Coronary artery (tissue), 2 donors: ENCODE data around the gene TIMM13.

ENCODE experiments used
- DNase-seq: peaks from one replicate; pipeline ENCODE4 v3.0.0-alpha.2; 2017; ENCODE audit warnings: low spot score
- H3K27ac ChIP-seq, 2 donors: fragments of 200-600 bp; sonication (generic); one replicate each; pipeline ENCODE4 v1.5.1; 2016 to 2019
- H3K4me3 ChIP-seq: fragments of 200-600 bp; sonication (generic); 2 replicates; pipeline ENCODE4 v1.5.1; 2016; ENCODE audit warnings: mild to moderate bottlenecking, moderate library complexity
- TF ChIP-seq, protein P1 (sequence below): fragments of 200-600 bp; sonication (generic); IDR thresholded peaks from one replicate; pipeline ENCODE4 v1.5.1; 2019; ENCODE audit warnings: antibody characterized with exemption

The TIMM13 gene

DNA sequence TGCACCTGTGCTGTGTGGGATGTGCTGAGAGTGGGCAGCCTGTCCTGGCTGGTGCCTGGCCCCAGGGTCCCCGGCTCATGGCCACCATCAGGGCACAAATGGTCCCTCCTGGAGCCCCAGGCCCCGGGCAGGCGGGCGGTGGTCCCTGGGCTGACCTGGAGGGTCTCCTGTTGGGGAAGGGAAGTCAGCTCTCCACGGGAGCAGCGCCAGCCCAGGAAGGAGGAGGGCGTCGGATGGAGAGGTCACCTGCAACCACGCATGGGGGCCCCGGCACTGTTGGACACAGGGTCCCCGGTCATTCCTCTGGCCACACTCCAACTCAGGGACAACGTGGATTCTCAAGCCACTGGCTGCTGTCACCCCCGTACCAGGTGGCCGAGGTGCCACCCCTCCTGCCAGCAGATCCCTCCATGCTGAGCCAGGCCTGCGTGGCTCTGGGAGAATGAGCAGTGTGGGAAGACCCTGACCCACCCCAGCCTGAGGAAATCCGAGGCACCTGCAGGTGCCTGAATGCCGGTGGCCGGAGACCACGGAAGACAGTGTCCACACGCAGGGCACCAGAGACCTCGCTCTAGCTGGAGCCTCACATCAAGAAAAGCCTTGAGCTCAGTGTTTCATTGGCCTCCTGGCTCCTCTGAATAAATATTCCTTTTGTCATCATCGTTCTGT is 15.9 kb upstream of the TIMM13 start:
- no peak overlapping the region for H3K27ac ChIP-seq

GRCh38 chr19:2441096-2441752 is 13.8 kb upstream of the TIMM13 start:
- no peak overlapping the region for H3K27ac ChIP-seq
- no peak for DNase-seq
- no peak overlapping the region for H3K4me3 ChIP-seq
- TF ChIP-seq, protein P1, sequence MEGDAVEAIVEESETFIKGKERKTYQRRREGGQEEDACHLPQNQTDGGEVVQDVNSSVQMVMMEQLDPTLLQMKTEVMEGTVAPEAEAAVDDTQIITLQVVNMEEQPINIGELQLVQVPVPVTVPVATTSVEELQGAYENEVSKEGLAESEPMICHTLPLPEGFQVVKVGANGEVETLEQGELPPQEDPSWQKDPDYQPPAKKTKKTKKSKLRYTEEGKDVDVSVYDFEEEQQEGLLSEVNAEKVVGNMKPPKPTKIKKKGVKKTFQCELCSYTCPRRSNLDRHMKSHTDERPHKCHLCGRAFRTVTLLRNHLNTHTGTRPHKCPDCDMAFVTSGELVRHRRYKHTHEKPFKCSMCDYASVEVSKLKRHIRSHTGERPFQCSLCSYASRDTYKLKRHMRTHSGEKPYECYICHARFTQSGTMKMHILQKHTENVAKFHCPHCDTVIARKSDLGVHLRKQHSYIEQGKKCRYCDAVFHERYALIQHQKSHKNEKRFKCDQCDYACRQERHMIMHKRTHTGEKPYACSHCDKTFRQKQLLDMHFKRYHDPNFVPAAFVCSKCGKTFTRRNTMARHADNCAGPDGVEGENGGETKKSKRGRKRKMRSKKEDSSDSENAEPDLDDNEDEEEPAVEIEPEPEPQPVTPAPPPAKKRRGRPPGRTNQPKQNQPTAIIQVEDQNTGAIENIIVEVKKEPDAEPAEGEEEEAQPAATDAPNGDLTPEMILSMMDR = no peak

More for the DNA sequence above, 15.9 kb upstream of the TIMM13 start:
- H3K4me3 ChIP-seq = no peak overlapping the region
- TF ChIP-seq, protein P1 = no peak
- no peak for DNase-seq

- H3K4me3 ChIP-seq = no peak overlapping the region
- no peak for DNase-seq
- TF ChIP-seq, protein P1 = no peak
- no peak overlapping the region for H3K27ac ChIP-seq
Observed at GRCh38 chr19:2440515-2440914, 13.1 kb upstream of the TIMM13 start.

DNA sequence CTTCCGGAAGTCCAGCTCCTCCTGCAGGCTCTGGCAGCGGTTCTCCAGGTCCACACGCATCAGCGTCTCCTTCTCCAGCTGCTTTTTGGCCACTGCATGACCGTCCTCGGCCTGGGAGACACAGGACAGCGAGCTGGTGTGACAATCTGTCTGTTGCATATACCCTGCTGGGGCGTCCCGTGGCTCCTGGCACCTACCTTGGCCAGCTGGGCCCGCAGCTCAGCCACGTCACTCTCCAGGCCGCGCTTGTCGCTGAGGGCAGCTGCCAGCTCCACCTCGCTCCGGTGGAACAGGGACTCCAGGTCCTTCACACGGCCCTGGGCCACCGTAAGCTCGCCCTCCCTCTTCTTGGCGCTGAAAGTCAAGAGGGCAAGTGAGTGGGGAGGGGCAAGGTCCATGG is 10.8 kb upstream of the TIMM13 start:
- TF ChIP-seq, protein P1 = no peak
- DNase-seq = no peak
- no peak overlapping the region for H3K27ac ChIP-seq
- no peak overlapping the region for H3K4me3 ChIP-seq

DNA sequence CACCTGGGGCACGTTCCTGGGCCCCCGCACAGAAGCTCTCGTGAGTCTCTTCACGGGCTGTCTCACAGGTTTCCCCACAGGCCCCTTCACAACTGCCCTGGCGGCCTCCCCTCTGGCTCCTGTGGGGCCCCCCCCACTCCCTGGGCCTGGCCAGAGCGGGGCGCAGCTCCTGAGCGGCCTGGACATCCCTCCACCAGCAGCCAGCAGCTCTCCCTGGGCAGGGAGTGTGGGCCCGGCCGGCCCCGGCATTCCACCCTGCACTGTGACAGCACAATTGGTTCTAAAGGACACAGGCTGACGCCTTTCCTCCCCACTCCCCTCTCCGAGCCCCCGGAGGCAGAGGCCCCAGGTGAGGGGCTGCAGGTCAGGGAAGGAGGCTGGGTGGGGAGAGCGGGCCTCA is 9.5 kb upstream of the TIMM13 start:
- H3K27ac ChIP-seq = no peak overlapping the region
- DNase-seq = no peak
- TF ChIP-seq, protein P1 = no peak
- H3K4me3 ChIP-seq = no peak overlapping the region

- no peak for DNase-seq
- Histone ChIP-seq H3K27ac (no peak overlapping the region), H3K4me3 (no peak overlapping the region)
- TF ChIP-seq, protein P1 = no peak
Observed at GRCh38 chr19:2436384-2436783, 9.0 kb upstream of the TIMM13 start.

DNA sequence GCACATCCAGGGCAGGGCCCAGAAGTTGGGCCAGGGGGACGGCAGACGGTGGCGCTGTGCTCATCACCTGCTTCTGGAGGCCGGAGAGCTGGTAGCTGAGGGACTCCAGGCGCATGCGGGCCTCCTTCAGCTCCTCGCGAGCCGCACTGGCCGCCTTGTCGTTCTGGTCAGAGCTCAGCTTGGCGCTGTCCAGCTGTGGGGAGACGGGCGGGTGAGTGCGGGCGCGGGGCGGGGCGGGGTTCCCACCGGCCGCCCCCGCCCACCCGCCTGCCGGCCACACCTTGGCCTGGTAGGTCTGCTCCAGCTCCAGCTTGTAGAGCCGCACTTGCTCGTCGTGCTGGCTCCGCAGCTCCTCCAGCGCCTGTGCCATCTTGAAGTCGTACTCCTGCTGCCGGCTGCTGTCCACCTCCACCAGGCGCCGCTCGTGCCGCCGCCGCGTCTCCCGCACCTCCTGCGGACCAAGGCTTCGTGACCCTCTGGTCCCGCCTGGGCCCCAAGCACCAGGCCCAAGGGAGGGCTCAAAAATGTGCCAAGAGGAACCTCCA is 7.4 kb upstream of the TIMM13 start:
- TF ChIP-seq, protein P1 = no peak
- DNase-seq = no peak

More for the DNA sequence above, 7.4 kb upstream of the TIMM13 start:
- H3K4me3 ChIP-seq = no peak overlapping the region
- H3K27ac ChIP-seq = no peak overlapping the region
